ENCODE measurements around the gene ACAD10.

DNA sequence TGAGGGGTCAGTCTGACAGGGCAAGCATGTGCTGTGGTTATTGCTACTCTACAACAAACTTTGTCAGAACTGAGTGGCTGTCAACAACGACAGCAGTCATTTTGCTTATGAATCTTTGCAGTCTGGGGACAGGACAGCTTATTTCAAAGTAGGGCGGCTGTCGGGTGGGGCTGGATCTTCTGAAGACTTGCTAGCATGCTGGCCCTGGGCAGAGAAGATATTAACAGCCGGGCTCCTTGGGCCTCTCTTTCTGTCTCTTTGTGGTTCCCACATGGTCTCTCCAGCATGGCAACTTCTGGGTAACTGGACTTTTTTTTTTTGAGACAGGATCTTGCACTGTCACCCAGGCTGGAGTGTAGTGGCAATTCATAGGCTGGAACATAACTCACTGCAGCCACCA, 46.9 kb downstream of the ACAD10 start:
- TF ChIP-seq, protein P1, sequence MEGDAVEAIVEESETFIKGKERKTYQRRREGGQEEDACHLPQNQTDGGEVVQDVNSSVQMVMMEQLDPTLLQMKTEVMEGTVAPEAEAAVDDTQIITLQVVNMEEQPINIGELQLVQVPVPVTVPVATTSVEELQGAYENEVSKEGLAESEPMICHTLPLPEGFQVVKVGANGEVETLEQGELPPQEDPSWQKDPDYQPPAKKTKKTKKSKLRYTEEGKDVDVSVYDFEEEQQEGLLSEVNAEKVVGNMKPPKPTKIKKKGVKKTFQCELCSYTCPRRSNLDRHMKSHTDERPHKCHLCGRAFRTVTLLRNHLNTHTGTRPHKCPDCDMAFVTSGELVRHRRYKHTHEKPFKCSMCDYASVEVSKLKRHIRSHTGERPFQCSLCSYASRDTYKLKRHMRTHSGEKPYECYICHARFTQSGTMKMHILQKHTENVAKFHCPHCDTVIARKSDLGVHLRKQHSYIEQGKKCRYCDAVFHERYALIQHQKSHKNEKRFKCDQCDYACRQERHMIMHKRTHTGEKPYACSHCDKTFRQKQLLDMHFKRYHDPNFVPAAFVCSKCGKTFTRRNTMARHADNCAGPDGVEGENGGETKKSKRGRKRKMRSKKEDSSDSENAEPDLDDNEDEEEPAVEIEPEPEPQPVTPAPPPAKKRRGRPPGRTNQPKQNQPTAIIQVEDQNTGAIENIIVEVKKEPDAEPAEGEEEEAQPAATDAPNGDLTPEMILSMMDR (IDR thresholded peaks at IDR 0.05), result no peak
- TF ChIP-seq EP300 (IDR thresholded peaks at IDR 0.05) (no peak), POLR2A (IDR thresholded peaks at IDR 0.05) (no peak)
